Right cardiac atrium (tissue), 5 donors: ENCODE measurements around the gene RTN3. TPM values are rescaled to one million over a fixed set of nuclear protein-coding genes. Genes with fewer than 3 reads are reported as not detected.
A peak's percentile ranks its signal among the peaks of the same experiment; 100 is the strongest.
"Not testable (repeated sequence)": the region's sequence is repeated elsewhere in the genome, so short reads cannot be mapped to it uniquely, and the experiment has no call there.

Experiments used
- ATAC-seq, 2 donors: fragments of 200-7000 bp; cut with Tn5 transposase; one replicate each; pipeline versions ENCODE4 v1.8.0 to v1.9.1; 2020; ENCODE audit warnings: moderate library complexity in 2 of 2, mild to moderate bottlenecking in 1 of 2
- DNase-seq, 3 donors: peaks; one replicate each; pipeline ENCODE4 v3.0.0-alpha.2; 2020
- H3K27ac ChIP-seq: one replicate; pipeline ENCODE4 v1.5.1; 2013; ENCODE audit warnings: mild to moderate bottlenecking, low read length, control low read depth, moderate library complexity
- H3K27me3 ChIP-seq: one replicate; pipeline ENCODE4 v1.6.1; 2013; ENCODE audit not compliant: control insufficient read depth, insufficient read depth
- H3K4me1 ChIP-seq: one replicate; pipeline ENCODE4 v1.6.1; 2013; ENCODE audit warnings: low read length; ENCODE audit not compliant: control insufficient read depth, insufficient read depth
- H3K4me3 ChIP-seq: one replicate; pipeline ENCODE4 v1.5.1; 2013; ENCODE audit warnings: low read length, control low read depth
- H3K9me3 ChIP-seq: one replicate; pipeline ENCODE4 v1.6.1; 2013; ENCODE audit warnings: low read length; ENCODE audit not compliant: control insufficient read depth
- WGBS: extraction: QIAGEN DNeasy Blood & Tissue Kit; methylation state at CpG from one replicate; pipeline ENCODE4 v1.1.7; 2013; 5-methylcytosine and 5-hydroxymethylcytosine counted together
- intact Hi-C, 4 donors: fragments of 100-400 bp; cut with DNase I; formaldehyde crosslinking; loops; one replicate each; pipeline versions ENCODE4 v1.11.0 to v1.14.0; 2022 to 2023
- long read RNA-seq, 4 donors: library from polyadenylated mRNA; unstranded; transcript quantifications; one replicate each; pipeline ENCODE4 v2.0.0, GENCODE V29; 2020 to 2021
- polyA plus RNA-seq: library from polyadenylated mRNA; stranded (reverse); fragments of 200-250 nt; gene quantifications from one replicate; pipeline ENCODE4 v1.2.3, GENCODE V29; 2013
- total RNA-seq, 4 donors: library from RNA; stranded (reverse); fragmentation: NEBNext Ultra II Directional; extraction: Animal tissue kit (Norgen Biotek cat#: 25700); gene quantifications; one replicate each; pipeline ENCODE4 v1.2.1, GENCODE V29; 2021
- donor health status: healthy with polysubstance abuse.
- donor health status: DM: no; HTN: yes; CAD: no.
- donor health status: DM: no; HTN: no; CAD: no.
- donor health status: DM: no; HTN: yes; CAD: no; lungs with severe emphysema.
- donor health status: DM: yes; HTN: yes; CAD: no.

Gene RTN3, protein sequence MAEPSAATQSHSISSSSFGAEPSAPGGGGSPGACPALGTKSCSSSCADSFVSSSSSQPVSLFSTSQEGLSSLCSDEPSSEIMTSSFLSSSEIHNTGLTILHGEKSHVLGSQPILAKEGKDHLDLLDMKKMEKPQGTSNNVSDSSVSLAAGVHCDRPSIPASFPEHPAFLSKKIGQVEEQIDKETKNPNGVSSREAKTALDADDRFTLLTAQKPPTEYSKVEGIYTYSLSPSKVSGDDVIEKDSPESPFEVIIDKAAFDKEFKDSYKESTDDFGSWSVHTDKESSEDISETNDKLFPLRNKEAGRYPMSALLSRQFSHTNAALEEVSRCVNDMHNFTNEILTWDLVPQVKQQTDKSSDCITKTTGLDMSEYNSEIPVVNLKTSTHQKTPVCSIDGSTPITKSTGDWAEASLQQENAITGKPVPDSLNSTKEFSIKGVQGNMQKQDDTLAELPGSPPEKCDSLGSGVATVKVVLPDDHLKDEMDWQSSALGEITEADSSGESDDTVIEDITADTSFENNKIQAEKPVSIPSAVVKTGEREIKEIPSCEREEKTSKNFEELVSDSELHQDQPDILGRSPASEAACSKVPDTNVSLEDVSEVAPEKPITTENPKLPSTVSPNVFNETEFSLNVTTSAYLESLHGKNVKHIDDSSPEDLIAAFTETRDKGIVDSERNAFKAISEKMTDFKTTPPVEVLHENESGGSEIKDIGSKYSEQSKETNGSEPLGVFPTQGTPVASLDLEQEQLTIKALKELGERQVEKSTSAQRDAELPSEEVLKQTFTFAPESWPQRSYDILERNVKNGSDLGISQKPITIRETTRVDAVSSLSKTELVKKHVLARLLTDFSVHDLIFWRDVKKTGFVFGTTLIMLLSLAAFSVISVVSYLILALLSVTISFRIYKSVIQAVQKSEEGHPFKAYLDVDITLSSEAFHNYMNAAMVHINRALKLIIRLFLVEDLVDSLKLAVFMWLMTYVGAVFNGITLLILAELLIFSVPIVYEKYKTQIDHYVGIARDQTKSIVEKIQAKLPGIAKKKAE
- 10 to 100 TPM; 50.1 to 67.6 (median 62.1) TPM for total RNA-seq
- polyA plus RNA-seq: 58.4 TPM
- long read RNA-seq, donor 1, transcript RTN3-205 (8 exons, 2,645 nt): minor isoform, 20 of 132 reads
- long read RNA-seq, donor 1, transcript RTN3-208 (7 exons, 2,532 nt): major isoform, 92 of 132 reads
- long read RNA-seq, donor 1, partial matches to known transcripts: 3 of 132 reads
- long read RNA-seq, donor 1, other reads (novel, unspliced or antisense): 13 of 132 reads
- long read RNA-seq, donor 2, transcript RTN3-208 (7 exons, 2,532 nt): major isoform, 34 of 54 reads
- long read RNA-seq, donor 2, transcript RTN3-205 (8 exons, 2,645 nt): minor isoform, 15 of 54 reads
- long read RNA-seq, donor 2, partial matches to known transcripts: 2 of 54 reads
- long read RNA-seq, donor 2, other reads (novel, unspliced or antisense): 1 of 54 reads
- long read RNA-seq, donor 3, full-length matches to known transcripts: 272 of 298 reads
- long read RNA-seq, donor 3, partial matches to known transcripts: 9 of 298 reads
- long read RNA-seq, donor 3, other reads (novel, unspliced or antisense): 17 of 298 reads
- long read RNA-seq, donor 4, transcript RTN3-208 (7 exons, 2,532 nt): major isoform, 58 of 87 reads
- long read RNA-seq, donor 4, transcript RTN3-205 (8 exons, 2,645 nt): minor isoform, 17 of 87 reads
- long read RNA-seq, donor 4, partial matches to known transcripts: 3 of 87 reads
- long read RNA-seq, donor 4, other reads (novel, unspliced or antisense): 6 of 87 reads

- under 1% methylated on average over 74 of the region's 74 CpGs for WGBS
- Histone ChIP-seq H3K27ac (peak within 1 kb of the TSS; percentile 97), H3K4me1 (peaks cover 3% of the 10 kb centered on the region), H3K27me3 (no peaks in the 10 kb centered on the region), H3K9me3 (no peaks in the 10 kb centered on the region), H3K4me3 (peak within 1 kb of the TSS; percentile 89)
- peak; percentile 97 to 98 for ATAC-seq
- intact Hi-C loops: no loop called here
- peak; percentile 97 to 99 (median 99) for DNase-seq
Observed at GRCh38 chr11:63681321-63682065, at the start of gene RTN3. TSS of gene RTN3 (plus strand) at chr11:63681500. CDS start at chr11:63681637, 137 bp downstream.

DNA sequence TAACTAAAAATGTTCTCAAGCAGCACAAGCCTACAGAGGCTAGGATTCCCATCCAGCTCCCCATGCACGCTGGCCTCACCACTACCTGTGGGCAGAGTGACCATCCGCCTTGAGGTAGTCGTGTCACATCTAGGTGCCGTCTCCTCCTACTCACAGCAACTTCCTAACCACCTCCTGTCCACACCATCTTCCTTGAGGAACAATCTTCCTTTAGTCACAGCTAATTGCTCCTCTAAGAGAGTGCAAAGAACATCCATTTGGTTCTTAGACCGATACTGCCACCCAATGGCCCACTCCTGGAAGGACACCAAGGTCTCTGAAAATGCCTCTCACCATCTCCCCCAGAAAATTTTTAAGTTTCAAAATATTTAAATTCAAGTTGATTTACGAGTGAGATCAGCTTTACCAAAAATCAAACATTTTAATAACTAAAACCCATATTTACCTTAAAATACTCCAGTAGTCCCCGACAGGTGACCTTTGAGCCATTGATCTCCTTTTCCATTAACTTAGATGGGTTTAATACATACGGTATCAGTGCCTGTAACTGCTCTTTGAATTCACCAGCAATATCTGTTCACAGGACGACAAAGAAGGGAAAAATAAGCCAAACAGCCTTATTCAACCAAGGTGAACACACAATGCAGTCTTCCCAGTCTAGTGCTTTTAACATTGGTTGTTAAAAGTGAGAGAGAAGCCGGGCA is 45.4 kb upstream of the RTN3 start:
- WGBS: 65% methylated on average over 10 of the region's 10 CpGs
- ATAC-seq (peak; percentile 76 to 81), DNase-seq (peak; percentile 39 to 72 (median 67))
- H3K27me3 ChIP-seq: no peaks in the 10 kb centered on the region
- no peaks in the 10 kb centered on the region for H3K9me3 ChIP-seq
- no peak overlapping the region for H3K4me3 ChIP-seq
- no peak overlapping the region for H3K27ac ChIP-seq
- H3K4me1 ChIP-seq: no peaks in the 10 kb centered on the region
- intact Hi-C loops: loop anchor here in 3 of 4 donors (2.0 to 5.0 kb wide), 2 partner anchors 157 to 159 kb away; no protein-coding TSS in a partner anchor

DNA sequence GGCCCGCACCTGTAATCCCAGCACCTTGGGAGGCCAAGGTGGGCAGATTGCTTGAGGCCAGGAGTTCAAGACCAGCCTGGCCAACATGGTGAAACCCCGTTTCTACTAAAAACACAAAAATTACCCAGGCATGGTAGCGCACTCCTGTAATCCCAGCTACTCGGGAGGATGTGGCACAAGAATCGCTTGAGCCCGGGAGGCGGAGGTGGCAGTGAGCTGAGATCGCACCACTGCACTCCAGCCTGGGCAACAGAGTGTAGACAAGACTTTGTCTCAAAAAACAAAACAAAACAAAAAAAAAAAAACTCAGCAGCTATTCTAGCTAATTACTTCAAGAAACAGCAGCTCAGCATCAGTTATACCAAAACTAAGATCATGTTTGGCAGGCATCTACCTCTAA is 42.9 kb upstream of the RTN3 start:
- H3K4me3 ChIP-seq, H3K9me3 ChIP-seq, DNase-seq, H3K4me1 ChIP-seq, H3K27ac ChIP-seq, ATAC-seq, H3K27me3 ChIP-seq: not testable (repeated sequence)
- intact Hi-C loops: loop anchor here in 3 of 4 donors (2.0 to 5.0 kb wide), 2 partner anchors 158 to 161 kb away; no protein-coding TSS in a partner anchor
- 95% methylated on average over 8 of the region's 8 CpGs for WGBS

GRCh38 chr11:63639199-63639832 is 42.0 kb upstream of the RTN3 start:
- intact Hi-C loops: loop anchor here in 3 of 4 donors (2.0 to 5.0 kb wide), 2 partner anchors 159 to 162 kb away; no protein-coding TSS in a partner anchor
- no peaks in the 10 kb centered on the region for H3K27me3 ChIP-seq
- DNase-seq: peak in 1 of 3 donors; percentile 71
- 70% methylated on average over 3 of the region's 3 CpGs for WGBS
- no peak overlapping the region for H3K27ac ChIP-seq
- no peaks in the 10 kb centered on the region for H3K4me1 ChIP-seq
- no peak for ATAC-seq
- no peaks in the 10 kb centered on the region for H3K9me3 ChIP-seq
- no peak overlapping the region for H3K4me3 ChIP-seq

DNA sequence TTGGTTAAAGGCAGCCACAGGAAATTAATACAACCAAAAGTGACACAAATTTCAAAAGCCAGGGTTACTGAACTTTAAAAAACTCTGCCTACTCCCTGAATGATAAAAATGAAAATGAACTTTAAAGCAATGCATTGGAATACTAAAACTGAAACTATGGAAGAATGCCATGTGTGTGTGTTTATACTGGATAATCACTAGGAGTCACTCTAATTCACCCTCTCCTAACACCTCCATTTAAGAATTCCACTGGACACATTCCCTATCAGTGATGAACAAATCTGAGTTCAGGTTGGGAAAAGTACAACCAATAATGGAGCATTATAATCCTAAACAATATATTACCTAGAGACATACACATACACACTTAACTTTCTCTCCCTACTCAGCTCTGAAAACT is 39.6 kb upstream of the RTN3 start:
- H3K4me3 ChIP-seq: no peak overlapping the region
- intact Hi-C loops: loop anchor here in 2 of 4 donors (10.0 kb wide), 1 partner anchor 93 kb away; no protein-coding TSS in a partner anchor
- peak in 1 of 2 donors; percentile 36 for ATAC-seq

DNA sequence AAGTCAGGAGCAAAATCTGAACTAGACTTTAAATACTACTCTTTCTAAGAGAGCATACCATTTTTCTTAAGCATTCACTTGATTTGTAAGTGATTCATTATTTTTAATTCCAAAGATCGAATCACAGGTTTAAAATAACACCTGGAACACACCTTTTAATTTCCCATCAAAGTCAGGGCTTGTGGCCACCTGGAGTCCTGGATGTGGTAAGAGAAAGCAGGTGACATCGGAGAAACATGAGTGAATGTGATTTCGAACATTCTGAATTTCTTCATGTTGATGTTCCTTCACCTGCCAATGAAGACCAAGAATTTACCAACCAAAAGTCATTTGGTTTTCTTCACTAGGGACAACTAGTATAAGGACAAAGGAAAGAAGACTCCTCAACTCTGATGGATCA is 38.1 kb upstream of the RTN3 start:
- no peaks in the 10 kb centered on the region for H3K4me1 ChIP-seq
- no peak overlapping the region for H3K4me3 ChIP-seq

More for the DNA sequence above, 39.6 kb upstream of the RTN3 start:
- no peaks in the 10 kb centered on the region for H3K9me3 ChIP-seq
- H3K27me3 ChIP-seq: no peaks in the 10 kb centered on the region
- no peak overlapping the region for H3K27ac ChIP-seq
- H3K4me1 ChIP-seq: no peaks in the 10 kb centered on the region
- DNase-seq: no peak

DNA sequence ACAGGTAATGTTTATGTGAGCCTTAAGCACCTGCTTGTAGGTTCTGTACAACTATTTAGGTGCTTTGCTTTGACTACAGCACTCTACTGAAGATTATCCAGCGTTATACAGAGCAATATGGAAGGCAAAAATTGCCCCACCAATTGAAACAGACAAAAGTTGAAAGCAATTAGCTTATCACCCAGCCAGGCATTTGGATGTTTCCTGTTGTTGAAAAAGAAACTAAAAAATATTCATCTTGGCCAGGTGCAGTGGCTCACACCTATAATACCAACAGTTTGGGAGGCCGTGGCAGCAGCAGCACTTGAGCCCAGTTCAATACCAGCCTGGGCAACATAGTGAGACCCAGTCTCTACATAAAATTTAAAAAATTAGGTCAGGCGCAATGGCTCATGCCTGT is 28.6 kb upstream of the RTN3 start:
- Histone ChIP-seq H3K27ac (no peak overlapping the region), H3K27me3 (no peaks in the 10 kb centered on the region), H3K9me3 (no peaks in the 10 kb centered on the region), H3K4me1 (peaks cover 2% of the 10 kb centered on the region), H3K4me3 (no peak overlapping the region)
- WGBS: 87% methylated on average over 3 of the region's 3 CpGs
- DNase-seq (no peak), ATAC-seq (no peak)
- intact Hi-C loops: no loop called here

More for the DNA sequence above, 38.1 kb upstream of the RTN3 start:
- Histone ChIP-seq H3K27me3 (no peaks in the 10 kb centered on the region), H3K27ac (no peak overlapping the region), H3K9me3 (no peaks in the 10 kb centered on the region)
- no peak for ATAC-seq
- no peak for DNase-seq
- WGBS: 98% methylated on average over 3 of the region's 3 CpGs
- intact Hi-C loops: loop anchor here in 2 of 4 donors (10.0 kb wide), 1 partner anchor 92 kb away; no protein-coding TSS in a partner anchor

DNA sequence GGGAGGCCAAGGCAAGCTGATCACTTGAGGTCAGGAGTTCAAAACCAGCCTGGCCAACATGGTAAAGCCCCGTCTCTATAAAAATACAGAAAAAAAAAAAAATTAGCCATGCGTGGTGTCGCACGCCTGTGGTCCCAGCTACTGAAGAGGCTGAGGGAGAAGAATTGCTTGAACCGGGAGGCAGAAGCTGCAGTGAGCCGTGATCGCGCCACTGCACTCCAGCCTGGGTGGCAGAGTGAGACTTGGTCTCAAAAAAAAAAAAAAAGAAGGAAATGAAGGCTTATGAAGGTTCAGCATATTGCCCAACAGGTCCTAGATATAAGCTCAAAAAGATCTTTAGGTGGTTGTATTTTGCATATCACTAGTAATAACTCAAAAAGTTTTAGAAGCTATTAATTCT is 20.3 kb upstream of the RTN3 start:
- intact Hi-C loops: no loop called here
- peaks cover 2% of the 10 kb centered on the region for H3K4me1 ChIP-seq
- 88% methylated on average over 8 of the region's 8 CpGs for WGBS
- H3K27ac ChIP-seq: no peak overlapping the region
- ATAC-seq: no peak
- DNase-seq: no peak
- no peaks in the 10 kb centered on the region for H3K9me3 ChIP-seq
- no peak overlapping the region for H3K4me3 ChIP-seq
- H3K27me3 ChIP-seq: no peaks in the 10 kb centered on the region
